DMS 273 (cell line): ENCODE measurements around the gene ELP2.
"Not testable (repeated sequence)": the region's sequence is repeated elsewhere in the genome, so short reads cannot be mapped to it uniquely, and the experiment has no call there.

Experiments
- DNase-seq: peaks from one replicate; lab custom pipeline; 2025; ENCODE audit not compliant: unreplicated experiment; lab: John Stamatoyannopoulos, UW

Gene ELP2

GRCh38 chr18:36116771-36117170 lies 12.9 kb upstream of the ELP2 start:
- DNase-seq, result not testable (repeated sequence)

- no peak for DNase-seq
Observed at GRCh38 chr18:36120297-36120696, 9.4 kb upstream of the ELP2 start.

GRCh38 chr18:36124841-36125240 lies 4.9 kb upstream of the ELP2 start:
- no peak for DNase-seq

- no peak for DNase-seq
Observed at GRCh38 chr18:36126668-36127067, 3.0 kb upstream of the ELP2 start.

- no peak for DNase-seq
Observed at GRCh38 chr18:36127836-36128529, 1.7 kb upstream of the ELP2 start.

- peak; percentile 37 for DNase-seq
Observed at GRCh38 chr18:36128530-36128870, 1.2 kb upstream of the ELP2 start.

- DNase-seq, result no peak
Observed at GRCh38 chr18:36128907-36129299, 796 bp upstream of the ELP2 start.

DNA sequence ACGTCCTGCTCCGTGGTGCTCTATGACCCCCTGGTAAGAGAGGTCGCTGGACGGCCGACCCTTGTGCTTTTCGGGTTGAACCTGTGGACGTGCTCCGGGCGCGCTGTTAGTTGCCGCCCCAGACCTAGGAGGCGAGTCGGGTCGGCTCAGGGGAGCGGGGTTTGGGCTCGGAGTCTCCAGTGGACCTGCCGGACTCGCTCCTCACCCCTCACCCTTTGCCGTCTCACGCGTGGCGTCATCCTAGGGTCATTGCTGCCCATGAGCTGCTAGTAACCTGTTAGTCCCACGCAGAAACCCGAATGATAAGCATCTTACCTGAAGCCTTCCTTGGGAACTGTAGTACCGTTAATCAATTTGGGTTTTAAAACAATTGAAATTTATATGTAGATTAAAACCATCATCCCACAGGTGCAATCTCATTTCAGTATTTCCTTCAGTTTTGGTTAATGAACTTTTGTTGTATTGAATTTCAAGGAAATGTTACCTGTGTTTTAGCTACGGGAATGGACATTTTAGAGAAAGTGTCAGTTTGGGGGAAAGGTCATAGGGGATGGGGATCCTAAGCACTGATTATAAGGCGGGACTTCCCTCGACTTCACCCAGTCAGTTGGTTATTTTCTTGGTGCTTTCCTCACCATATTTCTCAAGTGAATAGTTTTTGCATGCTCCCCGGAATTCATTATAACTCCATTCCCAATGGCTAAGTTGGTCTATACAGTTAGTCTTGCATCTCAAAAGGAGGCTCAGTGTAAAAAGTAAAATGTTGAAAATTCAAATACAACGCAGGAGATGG lies 536 bp downstream of the ELP2 start:
- peak; percentile 61 for DNase-seq

DNA sequence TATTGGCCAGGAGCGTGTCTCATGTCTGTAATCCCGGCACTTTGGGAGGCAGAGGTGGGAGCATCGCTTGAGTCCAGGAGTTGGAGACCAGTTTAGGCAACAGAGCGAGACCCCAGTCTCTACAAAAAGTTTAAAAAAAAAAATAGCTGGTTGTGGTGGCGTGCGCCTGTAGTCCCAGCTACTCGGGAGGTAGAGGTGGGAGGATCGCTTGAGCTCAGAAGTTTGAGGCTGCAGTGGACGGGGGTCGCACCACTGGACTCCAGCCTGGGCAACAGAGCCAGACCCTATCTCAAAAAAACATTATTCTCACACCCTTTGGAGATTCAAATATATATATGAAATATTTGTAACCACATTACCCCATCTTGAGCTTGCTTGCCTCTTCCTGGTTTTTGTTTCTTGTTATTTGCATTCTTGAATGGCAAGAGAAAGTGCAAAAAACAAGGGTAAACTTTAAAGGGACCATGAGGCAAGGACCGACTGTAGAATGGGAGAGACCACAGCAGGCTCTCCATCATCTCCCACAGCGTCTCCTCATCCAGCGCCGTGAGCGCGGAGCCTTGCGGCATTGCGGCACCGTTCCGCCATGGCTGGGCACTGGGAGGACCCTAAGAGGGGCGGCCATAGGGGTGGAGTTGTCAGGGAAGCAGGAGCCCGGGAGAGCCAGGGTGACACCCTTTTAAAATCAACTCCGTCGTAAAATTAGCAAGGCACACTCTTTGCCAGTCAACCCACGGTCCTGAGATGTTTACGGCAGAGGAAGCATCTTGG lies 1.4 kb downstream of the ELP2 start:
- no peak for DNase-seq

GRCh38 chr18:36131692-36132483 lies 2.2 kb downstream of the ELP2 start:
- DNase-seq, result no peak

DNA sequence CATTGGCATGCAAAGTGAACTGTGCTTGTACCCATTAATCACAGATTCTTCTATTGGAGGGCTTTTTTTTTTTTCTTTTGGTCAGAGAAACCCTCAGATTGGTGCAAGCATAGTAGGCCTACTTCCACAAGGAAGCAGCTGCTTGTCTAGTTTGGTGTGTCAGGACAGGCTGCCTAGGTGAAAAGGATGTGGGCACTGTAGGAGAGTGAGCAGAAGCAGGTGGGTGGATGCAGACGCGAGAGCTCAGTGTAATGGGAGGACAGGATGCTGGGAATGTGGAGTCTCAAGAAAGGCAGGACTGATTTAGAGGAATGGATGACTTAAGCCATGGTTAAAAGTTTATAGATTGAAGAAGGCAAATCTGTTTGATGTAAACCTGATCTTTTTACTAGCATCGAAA lies 3.1 kb downstream of the ELP2 start:
- DNase-seq, result no peak

DNA sequence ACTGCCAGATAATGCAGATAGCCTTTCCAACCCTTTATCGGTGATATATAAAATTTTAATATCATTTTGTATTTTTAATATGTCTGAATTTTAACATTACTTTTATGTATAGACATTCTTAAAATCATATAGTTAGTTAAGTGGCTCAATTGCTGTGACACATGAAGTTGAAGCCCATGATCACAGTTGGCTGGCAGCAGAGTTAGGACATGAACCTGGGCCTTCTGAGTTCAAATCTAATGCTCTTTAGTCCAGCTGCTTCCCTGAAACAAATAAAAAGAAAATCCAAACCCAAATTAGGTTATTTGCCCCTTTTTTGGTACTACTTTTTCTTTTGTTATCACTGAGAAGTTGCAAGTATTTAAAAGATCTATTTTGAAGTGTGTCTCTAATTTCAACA lies 5.6 kb downstream of the ELP2 start:
- no peak for DNase-seq

DNA sequence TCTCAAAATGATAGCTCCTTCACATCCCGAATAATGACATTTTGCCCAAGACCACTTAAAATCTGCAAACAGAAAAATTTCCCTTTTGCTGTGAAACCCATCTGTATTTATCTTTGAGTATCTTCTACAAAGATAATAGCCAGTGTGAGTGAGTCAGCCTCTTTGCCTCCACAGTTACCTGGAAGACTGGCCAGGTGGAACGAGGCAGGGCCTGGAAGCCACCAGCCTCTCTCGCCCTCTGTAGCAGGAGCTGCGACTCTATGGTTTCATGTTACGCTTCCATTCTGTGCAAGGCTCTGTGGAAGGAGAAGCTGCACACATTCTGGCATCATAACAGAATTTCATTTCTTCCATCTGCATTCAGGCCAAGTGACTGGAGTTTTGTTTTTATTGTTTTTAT lies 9.5 kb downstream of the ELP2 start:
- peak; percentile 7 for DNase-seq

DNA sequence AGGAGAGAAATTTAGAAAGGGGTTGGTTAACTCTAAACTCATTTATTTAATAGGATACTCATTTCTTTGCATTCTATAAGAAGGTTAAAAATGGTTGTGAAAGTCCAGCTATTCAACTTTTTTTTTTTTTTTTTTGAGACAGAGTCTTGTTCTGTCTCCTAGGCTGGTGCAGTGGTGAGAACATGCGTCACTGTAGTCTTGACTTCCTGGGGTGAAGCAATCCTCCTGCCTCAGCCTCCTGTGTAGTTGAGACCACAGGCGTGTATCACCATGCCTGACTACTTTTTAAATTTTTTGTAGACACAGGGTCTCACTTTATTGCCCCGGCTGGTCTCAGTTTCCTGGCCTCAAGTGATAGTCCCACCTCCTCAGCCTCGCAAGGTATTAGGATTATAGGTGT lies 11.9 kb downstream of the ELP2 start:
- no peak for DNase-seq

GRCh38 chr18:36142751-36143150 lies 13.1 kb downstream of the ELP2 start:
- DNase-seq, result no peak

GRCh38 chr18:36143391-36143790 lies 13.7 kb downstream of the ELP2 start:
- DNase-seq, result no peak

GRCh38 chr18:36149514-36150289 lies 20.0 kb downstream of the ELP2 start:
- DNase-seq, result no peak

- DNase-seq, result no peak
Observed at GRCh38 chr18:36152781-36153180, 23.1 kb downstream of the ELP2 start.

GRCh38 chr18:36153203-36153602 lies 23.5 kb downstream of the ELP2 start:
- DNase-seq, result no peak

DNA sequence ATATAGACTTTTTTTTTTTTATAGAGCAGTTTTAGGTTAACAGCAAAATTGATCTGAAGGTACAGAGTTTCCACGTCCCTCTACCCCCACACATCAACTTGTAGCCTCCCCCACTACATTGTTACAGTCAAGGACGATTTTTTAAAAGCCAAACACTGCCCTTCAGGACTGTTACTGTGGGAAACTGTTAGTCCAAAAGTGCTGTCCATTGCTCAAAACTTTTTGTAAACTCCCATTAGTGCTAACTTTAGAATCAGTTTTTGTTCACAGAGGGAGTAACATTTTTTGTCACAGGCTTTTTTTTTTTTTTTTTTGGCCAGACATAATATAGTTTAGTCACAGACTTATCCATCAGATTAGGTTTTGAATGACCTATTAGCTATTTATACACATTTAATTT lies 24.1 kb downstream of the ELP2 start:
- no peak for DNase-seq
